Measurements from ENCODE around the gene SLC34A1.
"Not testable (repeated sequence)": the region's sequence is repeated elsewhere in the genome, so short reads cannot be mapped to it uniquely, and the experiment has no call there.

Gene SLC34A1

DNA sequence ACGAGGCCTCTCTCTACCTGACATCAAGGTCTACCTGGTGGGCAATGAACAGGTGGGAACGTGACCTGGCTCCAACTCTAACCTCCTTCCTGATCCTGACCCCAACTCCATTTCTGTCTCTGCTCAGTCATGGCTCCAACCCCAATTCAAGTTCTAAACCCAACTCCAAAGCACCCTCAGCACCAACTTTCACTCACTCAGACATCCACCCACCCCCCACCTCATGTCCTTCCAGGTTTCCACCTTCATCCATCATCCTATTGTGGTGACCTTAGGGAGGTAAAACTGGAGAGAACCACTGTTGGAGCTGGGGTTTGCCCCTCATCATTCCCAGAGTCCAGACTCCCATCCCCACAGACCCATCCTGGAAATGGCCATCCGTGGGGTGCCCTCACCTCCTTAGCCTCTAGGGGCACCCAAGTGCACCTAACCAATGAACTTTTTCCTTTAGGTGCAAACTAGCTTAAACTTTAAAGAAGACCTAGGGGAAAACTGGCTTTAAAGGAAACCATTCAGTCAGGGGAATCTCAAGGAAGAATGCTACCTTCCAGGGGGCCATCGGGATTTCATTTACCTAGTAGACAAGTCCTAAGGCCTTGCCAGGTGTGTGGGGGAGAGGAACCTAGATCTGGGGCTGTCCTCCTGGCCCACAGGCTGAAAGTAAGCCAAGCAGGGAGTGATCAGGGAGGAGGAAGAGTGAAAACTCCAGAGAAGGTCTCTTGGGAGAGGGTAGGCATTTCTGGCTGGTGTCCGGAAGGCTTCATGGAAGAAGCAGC lies 15.2 kb upstream of the SLC34A1 start:
- peak; percentile 26 for DNase-seq

DNA sequence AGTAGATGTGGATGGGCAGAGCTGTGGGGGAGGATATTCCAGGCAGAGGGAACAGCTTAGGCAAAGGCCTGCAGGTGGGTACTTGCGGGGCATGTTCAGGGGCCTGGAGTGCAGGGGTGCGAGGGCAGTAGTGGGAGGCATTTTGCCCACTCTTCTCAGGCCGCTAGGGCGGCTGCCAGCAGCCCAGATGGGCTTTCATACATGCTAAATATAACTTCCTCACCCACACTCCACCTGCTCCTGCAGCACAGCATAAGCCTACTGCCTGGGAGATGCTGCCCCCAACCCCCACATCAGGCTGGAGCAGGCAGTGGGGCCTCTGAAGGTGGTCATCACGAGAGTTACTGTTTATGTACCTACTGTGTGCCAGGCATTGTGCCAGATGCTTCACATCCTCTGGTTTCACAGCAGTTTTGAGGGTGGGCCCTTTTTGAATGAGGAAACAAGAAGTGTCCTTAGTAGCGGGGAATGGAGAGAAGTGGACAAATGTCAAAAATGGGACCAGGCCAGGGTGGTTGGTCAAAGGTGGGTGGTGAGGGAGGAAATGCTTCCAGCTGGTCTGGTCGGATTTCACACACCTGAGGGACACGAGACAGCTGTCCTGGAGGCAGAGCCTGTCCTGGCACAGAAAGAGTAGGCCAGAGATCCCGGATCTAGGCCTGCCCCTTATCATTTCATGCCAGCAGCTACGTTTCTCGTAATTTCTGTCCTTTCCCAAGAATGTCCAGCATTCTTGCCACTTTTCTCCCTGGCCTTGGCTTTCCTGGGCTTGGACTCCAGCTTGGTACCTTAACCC lies 14.4 kb upstream of the SLC34A1 start:
- DNase-seq: no peak

DNA sequence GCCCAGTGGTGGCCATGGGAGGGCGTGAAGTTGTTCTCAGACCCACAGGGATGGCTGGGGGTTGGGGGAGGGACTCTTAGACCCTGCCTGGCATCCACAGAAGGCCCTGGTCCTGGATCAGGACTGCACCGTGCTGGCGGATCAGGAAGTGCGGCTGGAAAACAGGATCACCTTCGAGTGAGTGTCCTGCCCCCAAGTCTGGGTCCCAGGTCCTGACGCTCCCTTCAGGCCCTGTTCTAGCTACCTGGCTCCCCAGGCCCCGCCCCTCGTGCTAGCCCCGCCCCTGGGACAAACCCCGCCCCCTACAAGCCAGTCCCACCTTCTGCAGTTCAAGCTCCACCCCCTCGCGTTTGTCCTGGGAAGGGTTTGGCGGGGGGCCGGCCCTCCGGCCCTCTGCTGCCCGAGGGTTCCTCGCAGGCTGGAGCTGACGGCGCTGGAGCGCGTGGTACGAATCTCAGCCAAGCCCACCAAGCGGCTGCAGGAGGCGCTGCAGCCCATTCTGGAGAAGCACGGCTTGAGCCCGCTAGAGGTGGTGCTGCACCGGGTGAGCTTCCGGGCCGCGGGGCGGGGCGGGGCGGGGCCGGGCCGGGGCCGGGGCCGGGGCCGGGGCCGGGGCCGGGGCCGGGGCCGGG lies 13.6 kb upstream of the SLC34A1 start:
- peak; percentile 90 for DNase-seq

DNA sequence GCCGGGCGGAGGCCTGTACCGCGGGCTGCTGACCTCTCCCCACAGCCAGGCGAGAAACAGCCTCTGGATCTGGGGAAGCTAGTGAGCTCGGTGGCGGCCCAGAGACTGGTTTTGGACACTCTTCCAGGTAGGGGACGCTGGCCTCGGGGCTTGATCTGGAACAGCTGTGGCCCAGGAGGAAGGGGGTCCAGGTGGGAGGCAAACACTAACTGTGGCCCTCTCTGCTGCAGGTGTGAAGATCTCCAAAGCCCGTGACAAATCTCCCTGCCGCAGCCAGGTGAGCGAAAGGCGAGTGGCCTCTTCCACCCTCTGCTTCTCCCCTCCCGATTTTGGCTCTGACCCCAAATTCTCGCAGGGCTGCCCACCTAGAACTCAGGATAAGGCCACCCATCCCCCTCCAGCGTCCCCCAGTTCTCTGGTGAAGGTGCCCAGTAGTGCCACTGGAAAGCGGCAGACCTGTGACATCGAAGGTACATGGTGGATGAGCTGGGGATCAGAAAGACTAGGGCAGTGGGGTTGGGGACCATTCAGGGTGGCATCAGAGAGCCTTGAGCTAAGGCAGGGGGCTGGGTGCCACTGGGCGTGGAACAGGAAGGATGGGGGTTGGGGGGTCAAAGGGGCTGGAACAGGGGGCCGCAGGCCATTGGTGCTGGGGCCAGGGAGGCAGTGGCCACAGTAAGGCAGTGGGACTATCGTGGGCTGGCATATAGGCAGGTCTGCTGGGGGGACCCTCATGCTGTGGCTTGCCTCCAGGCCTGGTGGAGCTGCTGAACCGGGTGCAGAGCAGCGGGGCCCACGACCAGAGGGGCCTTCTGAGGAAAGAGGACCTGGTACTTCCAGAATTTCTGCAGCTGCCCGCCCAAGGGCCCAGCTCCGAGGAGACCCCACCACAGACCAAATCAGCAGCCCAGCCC lies 12.9 kb upstream of the SLC34A1 start:
- DNase-seq: no peak

DNA sequence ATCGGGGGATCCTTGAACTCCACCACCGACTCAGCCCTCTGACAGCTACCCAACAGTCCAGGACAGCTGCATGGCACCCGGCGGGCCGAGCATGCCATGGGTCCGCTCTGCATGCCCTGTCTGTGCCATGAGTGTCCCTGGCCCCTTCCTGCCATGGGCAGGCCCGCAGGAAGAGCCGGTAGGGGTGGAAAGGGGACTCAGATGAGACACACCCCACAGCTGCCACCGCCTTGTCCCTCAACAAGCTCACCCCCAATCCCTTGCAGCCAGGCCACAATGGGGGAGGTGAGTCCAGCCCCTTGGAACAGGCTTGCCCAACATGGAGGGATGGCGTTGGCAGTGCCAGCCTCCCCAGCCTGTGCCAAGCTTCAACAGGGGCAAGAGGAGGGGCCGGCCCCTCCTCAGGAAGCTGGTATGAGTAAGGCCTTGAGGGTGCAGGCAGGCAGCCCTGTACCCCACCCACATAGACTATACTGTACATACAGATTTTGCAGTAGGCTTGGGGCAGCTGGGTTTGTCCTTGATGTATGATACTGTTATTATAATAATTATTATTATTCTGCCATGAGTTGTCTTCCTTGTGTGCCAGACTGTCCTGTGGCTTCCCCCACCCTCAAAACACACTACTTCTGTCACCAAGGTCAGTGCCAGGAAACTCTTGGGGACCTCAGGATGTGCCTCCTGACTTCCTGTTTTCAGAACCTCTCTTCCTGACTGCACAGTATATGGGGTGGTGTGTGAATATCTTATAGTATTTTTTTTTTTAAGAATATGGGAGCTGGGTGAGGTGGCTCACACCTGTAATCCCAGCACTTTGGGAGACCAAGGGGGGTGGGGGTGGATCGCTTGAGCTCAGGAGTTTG lies 12.0 kb upstream of the SLC34A1 start:
- DNase-seq: no peak

DNA sequence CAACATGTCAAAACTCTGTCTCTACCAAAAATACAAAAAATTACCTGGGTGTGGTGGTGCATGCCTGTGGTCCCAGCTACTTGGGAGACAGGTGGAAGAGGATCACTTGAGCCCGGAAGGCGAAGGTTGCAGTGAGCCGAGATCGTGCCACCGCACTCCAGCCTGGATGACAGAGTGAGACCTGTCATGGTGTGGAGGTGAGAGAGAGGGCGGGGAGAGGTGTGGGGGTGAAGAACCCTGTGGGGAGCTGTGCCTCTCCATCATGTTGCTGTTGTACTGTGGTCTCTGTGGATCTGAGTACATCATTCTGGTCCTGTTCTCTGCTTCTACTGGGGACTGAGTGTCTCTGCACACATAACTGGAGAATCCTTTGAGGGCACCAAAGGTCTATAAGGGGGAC lies 11.3 kb upstream of the SLC34A1 start:
- no peak for DNase-seq

DNA sequence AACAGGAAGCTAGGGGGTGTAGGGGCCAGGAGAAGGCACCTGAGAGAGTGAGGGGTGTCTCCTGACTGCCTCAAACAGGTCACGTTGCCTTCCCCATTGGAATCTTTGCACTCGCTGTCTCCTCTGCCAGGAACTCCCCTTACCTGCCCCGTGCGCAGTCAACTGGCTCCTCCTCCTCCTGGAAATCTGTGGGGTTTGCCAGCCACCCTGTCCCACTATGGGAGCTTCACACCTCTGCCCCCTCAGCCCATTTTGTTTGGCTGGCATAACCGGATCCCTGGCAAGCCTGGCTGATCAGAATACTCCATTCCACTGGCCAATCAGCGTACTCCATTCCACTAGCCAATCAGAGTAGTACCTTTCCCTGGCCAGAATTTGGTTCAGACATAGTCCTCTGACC lies 10.4 kb upstream of the SLC34A1 start:
- no peak for DNase-seq

DNA sequence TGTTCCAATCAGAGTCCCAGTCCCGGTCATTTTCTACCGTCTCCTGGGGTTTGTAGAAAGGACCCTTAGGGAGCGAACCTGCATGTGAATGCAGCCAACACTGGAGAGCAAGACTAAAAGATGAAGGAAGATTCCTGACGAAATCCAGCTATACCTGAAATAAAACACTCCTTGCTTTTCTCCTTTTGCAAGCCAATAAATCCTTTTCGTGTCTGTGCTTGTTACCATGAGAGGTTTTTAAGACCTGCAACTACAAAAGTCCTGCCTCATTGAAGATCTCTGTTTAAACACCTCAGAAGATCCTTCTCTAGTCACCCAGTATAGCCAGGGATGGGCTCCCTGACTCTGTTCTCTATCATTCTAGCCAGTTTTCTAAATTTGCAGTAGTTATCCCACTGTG lies 10.0 kb upstream of the SLC34A1 start:
- DNase-seq: no peak

DNA sequence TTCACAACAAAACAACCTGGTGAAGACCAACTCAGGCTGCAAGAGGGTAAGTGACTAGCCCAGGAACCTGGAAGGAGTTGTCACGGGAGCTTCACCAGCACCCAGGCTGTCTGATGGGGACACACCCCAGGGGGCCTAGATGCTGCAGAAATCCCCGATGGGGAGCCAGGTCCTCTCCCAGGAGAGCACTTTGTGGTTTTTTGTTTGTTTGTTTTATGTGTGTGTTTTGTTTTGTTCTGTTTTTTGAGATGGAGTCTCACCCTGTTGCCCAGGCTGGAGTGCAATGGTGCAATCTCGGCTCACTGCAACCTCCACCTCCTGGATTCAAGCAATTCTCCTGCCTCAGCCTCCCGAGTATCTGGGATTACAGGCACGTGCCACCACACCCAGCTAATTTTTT lies 8.7 kb upstream of the SLC34A1 start:
- DNase-seq: not testable (repeated sequence)

DNA sequence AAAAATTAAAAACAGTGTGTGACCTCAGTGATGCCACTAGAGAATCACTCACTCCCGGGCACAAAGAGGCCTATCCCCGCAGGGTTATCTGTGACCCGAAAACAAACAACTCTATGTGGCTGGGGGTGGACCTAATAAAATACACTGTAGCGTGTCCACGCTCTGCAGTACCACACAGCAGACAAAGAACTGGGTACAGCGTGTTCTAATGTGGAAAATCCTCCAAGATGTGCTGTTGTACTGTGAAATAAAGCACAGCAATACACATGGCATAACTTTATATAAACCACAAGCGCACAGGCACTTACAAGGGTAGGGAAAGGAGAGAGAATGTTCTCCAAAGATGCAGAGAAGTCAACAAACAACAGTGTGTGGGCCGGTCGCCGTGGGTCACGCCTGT lies 8.1 kb upstream of the SLC34A1 start:
- DNase-seq: no peak

DNA sequence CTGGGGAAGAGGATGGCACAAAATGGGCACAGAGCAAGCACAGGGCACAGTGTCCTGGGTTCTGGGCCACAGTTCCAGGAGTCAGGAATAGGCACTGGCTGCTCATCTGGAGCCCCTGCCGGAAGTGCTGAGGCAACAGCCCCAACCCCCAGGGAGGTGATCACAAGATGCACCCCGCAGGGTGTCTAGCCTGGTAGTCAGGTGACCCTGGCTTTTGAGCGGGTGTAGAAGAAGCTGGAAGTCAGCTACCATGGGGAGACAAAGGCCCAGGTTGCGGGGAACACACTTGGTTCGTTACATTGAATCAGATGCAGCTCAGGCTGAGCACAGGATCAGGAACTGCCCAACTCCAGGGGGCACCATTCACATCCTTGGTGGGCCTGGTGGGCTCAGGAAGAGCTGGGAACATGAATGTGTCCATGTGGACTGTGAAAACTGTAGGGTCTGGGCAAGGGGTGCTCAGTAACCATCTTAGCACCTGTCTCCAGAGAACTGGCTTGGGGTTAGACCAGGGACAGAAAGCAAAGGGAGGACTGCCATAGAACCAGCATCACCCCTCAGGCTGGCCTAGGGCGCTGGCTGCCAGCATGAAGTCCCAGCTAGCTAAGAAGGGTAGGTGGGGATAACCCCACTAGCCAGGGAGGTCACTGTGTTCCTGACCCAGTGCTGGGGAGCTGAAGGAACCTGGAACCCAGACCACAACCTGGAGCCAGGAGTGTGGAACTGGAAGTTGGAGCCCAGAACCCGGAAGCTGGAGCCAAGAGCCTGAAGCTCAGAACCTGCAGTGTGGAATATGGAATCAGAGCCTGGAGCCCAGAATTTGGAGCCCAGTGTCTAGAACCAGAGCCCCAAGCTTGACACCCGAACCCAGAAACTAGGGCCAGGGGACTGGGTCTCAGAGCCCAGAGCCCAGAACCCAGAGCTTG lies 6.1 kb upstream of the SLC34A1 start:
- no peak for DNase-seq

DNA sequence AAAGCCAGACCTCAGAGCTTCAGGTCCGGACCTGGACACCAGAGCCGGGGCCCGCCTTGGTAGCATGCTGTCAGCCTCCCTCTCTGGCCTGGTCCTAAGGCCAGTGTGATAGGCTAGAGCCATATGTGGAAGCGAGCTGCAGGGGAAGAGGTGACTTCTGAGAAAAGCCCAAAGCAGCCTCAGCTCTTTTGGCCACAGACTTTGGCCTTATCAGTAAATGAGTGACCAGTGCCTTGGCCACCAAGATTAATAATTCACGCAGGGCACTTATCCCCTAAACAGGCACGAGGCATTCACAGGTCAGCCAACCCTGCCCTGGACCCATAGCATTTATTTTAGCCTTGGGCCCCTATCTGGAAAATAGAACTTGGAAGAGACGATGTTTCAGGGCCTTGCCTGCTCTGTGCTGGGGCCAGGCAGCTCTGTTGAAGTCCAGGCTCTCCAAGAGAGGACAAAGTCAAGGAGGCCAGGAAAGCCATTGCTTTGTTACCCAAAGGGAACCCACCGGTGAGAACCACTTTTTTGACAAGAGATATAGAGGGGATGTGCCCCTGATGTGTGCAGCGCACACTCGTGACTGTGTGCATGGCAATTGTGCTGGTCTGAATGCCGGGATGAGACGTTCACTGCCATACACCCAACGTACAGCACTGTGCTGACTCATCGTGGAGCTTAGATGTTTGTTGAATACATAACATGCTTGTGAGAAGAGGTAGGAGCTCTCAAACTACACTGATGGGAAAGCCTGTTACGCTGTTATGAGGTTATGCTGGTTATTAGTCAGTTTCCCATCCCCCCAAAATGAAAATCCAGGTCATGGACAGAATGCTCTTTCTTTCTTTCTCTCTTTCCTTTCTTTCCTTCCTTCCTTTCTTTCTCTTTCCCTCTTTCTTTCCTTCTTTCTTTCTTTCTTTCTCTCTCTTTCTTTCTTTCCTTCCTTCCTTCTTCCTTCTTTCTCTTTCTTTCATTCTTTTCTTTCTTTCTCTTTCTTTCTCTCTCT lies 5.0 kb upstream of the SLC34A1 start:
- peak; percentile 89 for DNase-seq

DNA sequence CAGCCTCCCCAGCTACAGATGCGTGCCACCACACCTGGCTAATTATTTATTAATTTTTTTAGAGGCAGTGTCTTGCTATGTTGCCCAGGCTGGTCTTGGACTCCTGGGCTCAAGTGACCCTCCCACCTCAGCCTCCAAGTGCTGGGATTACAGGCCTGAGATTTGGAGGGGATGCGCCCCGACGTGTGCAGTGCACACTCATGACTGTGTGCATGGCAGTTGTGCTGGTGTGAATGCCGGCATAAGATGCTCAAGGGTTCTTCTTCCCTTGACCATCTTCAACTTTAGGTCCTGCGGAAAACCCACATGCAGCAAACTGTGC lies 3.5 kb upstream of the SLC34A1 start:
- no peak for DNase-seq

DNA sequence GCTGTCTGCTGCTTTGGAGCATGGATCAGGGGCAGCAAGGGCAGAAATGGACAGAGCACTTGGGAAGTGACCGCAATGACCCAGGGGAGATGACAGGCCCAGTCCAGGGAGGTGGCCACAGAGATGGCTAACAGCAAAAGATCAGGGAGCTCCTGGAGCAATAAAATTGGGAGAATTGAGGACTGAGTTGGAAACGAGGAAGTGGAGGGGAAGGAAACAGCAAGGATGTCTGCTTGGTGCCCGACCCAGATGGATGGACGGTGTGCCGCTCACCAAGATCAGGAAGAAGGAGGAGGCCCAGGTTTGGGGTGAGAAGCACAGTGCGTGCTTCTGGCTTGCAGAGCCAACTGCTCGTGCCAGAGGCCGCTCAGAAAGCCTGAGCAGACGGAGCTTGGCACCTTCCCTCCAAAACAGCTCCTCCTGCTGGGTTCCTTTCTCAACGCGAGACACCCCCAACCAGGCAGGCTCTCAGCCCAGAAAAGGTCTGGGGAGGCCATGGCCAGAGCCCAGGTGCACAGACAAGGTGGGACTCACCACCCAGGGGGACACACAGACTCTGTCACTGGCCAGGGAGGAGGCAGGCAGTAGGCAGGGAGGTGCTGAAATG lies 1.7 kb upstream of the SLC34A1 start:
- peak; percentile 12 for DNase-seq

DNA sequence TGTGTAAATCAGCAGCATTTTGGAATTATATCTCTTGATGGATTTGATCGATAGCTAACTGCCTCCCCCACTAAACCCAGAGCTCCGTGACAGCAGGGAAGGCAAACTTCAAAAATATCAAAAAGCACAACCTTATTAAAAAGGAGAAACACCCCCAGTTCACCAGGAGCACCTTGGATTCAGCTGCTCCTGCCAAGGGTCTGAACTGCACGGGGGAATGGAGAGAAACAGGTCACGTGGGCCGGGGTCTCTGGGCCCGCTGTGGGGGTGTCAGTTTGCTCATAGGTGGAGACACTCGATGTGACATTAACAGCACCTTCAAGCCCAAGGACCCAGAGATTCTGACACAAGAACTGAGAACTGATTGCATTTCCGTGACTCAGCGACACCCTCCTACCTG lies 1.1 kb upstream of the SLC34A1 start:
- no peak for DNase-seq

DNA sequence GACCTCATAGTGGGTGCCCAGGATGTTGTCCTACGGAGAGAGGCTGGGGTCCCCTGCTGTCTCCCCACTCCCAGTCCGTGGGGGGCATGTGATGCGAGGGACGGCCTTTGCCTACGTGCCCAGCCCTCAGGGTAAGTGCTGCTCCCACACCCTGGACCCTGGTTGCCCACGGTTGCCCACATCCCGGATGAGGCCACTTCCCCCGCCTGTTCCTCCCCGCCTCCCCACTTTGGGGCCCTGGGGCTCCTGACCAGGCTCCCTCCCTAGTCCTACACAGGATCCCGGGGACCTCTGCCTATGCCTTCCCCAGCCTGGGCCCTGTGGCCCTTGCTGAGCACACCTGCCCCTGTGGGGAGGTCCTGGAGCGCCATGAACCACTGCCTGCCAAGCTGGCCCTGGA lies 1.5 kb downstream of the SLC34A1 start:
- no peak for DNase-seq

DNA sequence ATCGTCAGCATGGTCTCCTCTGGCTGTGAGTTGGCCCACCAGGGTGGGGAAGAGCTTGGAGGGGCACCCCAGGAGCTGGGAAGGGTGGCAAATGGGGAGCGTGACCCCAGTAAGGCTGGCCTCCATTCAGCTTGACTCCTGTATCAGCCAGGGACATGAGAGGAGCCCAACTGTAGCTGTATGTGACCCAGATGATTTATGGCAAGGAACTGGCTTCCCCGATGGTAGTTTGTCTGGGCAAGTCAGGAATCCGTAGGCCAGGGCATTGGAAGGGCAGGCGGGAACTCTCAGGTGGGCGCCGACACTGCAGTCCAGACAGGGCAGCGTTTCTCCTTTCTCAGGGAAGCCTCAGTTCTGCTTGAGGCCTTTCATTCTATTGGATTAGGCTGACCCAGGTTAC lies 2.3 kb downstream of the SLC34A1 start:
- no peak for DNase-seq

DNA sequence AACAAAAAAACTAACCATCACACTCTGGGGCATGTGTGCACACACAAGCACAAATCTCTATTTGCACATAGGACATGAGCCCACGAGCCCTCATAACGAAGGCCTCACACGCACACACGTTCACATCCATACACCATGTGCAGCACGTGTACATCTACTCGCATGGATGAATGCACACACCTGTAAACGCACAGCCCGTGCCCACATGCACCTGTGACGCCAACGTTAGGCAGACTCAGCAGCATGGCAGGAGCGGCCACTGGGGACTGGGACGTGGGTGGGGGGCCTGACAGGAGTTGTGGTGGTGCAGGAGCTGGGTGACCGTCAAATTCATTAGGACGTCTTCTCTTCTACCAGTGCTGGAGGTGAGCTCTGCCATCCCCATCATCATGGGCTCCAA lies 3.2 kb downstream of the SLC34A1 start:
- no peak for DNase-seq

DNA sequence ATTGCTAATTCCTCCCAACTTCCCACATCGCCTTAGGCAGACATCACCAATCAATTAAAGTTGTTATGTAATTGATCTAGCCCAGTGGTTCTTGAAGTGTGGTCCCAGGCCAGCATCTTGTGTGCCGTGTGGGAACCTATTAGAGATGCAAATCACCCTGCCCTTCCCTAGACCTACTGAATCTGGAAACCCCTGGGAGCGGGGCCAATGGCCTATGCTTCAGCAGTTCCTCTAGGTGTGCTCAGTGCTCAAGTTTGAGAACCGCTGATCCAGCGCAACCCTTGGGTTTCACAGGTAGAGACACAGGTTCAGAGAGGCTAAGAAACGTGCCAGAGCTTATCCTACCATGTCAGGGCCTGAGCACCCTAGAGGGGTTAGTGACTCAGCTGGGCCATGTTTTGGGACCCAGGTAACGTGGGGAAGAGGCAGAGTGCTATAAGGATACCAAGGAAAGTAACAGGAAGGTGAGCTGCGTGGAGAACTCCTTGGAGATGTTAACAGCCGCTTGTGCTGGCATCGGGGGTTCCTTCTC lies 4.4 kb downstream of the SLC34A1 start:
- no peak for DNase-seq
